NCI-H446 treated with DMSO at 0.1 percent for 48 hours (cell line): Measurements from ENCODE around the gene PAFAH2.
A peak's percentile ranks its signal among the peaks of the same experiment; 100 is the strongest.

Source experiments
- DNase-seq: peaks from one replicate; lab custom pipeline; 2025; lab: John Stamatoyannopoulos, UW

Gene PAFAH2

GRCh38 chr1:25997828-25998761, at the start of gene PAFAH2:
Gene PAFAH2, minus strand, starts transcription at chr1:25998063. Its CDS starts 7,247 bp downstream, at chr1:25990816.
- peak; percentile 99 for DNase-seq

GRCh38 chr1:26047278-26047874, 49.5 kb upstream of the PAFAH2 start:
- no peak for DNase-seq

- no peak for DNase-seq
Observed at GRCh38 chr1:26046246-26047095, 48.6 kb upstream of the PAFAH2 start.

- no peak for DNase-seq
Observed at GRCh38 chr1:26045722-26046245, 47.9 kb upstream of the PAFAH2 start, which contains the start of gene SLC30A2. Gene SLC30A2, minus strand, starts transcription at chr1:26046118. Its CDS starts 222 bp downstream, at chr1:26045896.

GRCh38 chr1:26044971-26045721, 47.3 kb upstream of the PAFAH2 start:
- no peak for DNase-seq

- no peak for DNase-seq
Observed at GRCh38 chr1:26044414-26044813, 46.6 kb upstream of the PAFAH2 start.

- DNase-seq, result no peak
Observed at GRCh38 chr1:26043765-26044164, 45.9 kb upstream of the PAFAH2 start.

GRCh38 chr1:26041978-26042377, 44.1 kb upstream of the PAFAH2 start:
- DNase-seq, result no peak

- DNase-seq, result no peak
Observed at GRCh38 chr1:26041401-26041800, 43.5 kb upstream of the PAFAH2 start.

- no peak for DNase-seq
Observed at GRCh38 chr1:26038904-26039303, 41.0 kb upstream of the PAFAH2 start.

- DNase-seq, result no peak
Observed at GRCh38 chr1:26038477-26038876, 40.6 kb upstream of the PAFAH2 start.

- no peak for DNase-seq
Observed at GRCh38 chr1:26037904-26038303, 40.0 kb upstream of the PAFAH2 start.

- no peak for DNase-seq
Observed at GRCh38 chr1:26036756-26037281, 39.0 kb upstream of the PAFAH2 start.

GRCh38 chr1:26035959-26036755, 38.3 kb upstream of the PAFAH2 start:
- DNase-seq, result peak; percentile 30

- peak; percentile 91 for DNase-seq
Observed at GRCh38 chr1:26035203-26035958, 37.5 kb upstream of the PAFAH2 start.

- no peak for DNase-seq
Observed at GRCh38 chr1:26034504-26035202, 36.8 kb upstream of the PAFAH2 start.

GRCh38 chr1:26032656-26033357, 34.9 kb upstream of the PAFAH2 start:
- no peak for DNase-seq

- no peak for DNase-seq
Observed at GRCh38 chr1:26031611-26032220, 33.9 kb upstream of the PAFAH2 start.
